GM11168 (cell line): ENCODE measurements around the gene CCDC137.
"Not testable (repeated sequence)": the region's sequence is repeated elsewhere in the genome, so short reads cannot be mapped to it uniquely, and the experiment has no call there.

Source experiments
- in situ Hi-C: fragments of 300-500 bp; cut with MboI; formaldehyde crosslinking; loops from one replicate; pipeline ENCODE4 v1.12.0; 2022; ENCODE audit warnings: low sequenced_read_pairs; ENCODE audit not compliant: unreplicated experiment

CCDC137 gene

DNA sequence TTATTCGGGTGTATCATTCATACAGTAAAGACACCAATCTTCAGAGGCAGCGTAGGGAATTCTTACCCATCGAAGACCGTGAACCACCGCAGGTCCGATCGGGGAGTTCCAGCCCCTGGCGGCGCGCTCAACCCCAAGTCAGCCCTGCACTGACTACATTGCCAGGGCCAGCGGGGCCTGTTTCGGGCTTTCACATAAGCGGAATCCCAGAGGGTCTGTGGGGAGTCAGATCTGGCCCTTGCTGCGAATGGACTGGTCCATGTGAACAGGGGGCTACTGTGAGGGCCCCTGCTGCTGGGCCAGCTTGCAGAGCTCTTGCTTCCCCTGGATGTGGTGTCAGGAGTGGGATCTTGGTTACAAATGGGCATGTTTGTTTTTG lies 17.8 kb upstream of the CCDC137 start:
- in situ Hi-C loops: no loop called here

- in situ Hi-C loops: no loop called here
Measured at GRCh38 chr17:81650951-81651350, 15.6 kb upstream of the CCDC137 start.

DNA sequence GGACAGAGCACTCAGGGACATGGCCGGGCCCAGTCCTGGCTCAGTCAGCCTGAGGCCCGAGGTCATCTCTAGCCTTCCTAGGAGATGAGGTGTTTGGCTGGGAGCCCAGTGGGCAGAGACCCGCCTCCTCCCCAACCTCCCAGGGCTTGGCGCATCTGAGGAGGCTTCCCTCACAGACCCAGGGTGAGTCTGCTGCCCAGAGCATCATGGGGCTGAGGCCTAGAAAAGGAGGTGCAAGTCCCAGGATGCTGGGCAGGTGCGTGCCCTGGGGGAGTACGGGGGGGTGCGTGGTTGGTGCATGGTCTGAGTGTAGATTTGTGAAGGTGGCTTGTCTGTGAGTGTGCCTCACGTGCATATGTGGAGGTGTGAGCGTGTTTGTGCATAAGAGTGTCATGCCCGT lies 14.8 kb upstream of the CCDC137 start:
- in situ Hi-C loops: no loop called here

- in situ Hi-C loops: no loop called here
Measured at GRCh38 chr17:81652906-81653771, 13.4 kb upstream of the CCDC137 start.

GRCh38 chr17:81655378-81656117 lies 11.0 kb upstream of the CCDC137 start:
- in situ Hi-C loops: no loop called here

- in situ Hi-C loops: no loop called here
Measured at GRCh38 chr17:81656118-81656743, 10.3 kb upstream of the CCDC137 start, which contains the start of gene PDE6G. PDE6G (minus strand) TSS chr17:81656542; CDS start chr17:81653305, 3,237 bp downstream.

DNA sequence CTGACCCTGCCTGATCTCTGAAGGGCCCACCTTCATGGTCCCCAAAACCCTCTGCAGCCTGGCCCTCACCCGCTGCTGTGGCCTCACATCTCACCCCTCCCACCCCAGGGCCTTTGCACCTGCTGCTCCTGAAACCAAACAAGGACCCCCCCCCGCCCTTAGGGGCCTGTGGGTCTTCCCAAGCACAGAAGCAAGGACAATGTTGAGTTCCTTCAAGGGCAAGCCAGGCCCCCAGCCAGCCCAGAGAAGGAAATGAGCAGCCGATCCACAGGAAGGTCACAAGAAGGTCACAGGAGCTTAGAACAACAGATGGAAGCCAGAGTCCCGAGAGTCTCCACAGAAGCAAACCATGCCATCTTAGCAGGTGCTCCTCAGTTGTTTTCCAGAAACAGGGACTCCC lies 9.7 kb upstream of the CCDC137 start:
- in situ Hi-C loops: no loop called here

GRCh38 chr17:81659038-81659437 lies 7.5 kb upstream of the CCDC137 start:
- in situ Hi-C loops: no loop called here

- in situ Hi-C loops: no loop called here
Measured at GRCh38 chr17:81660441-81660840, 6.1 kb upstream of the CCDC137 start.

GRCh38 chr17:81662002-81662401 lies 4.5 kb upstream of the CCDC137 start:
- in situ Hi-C loops: no loop called here

GRCh38 chr17:81664051-81664470 lies 2.5 kb upstream of the CCDC137 start:
- in situ Hi-C loops: no loop called here

DNA sequence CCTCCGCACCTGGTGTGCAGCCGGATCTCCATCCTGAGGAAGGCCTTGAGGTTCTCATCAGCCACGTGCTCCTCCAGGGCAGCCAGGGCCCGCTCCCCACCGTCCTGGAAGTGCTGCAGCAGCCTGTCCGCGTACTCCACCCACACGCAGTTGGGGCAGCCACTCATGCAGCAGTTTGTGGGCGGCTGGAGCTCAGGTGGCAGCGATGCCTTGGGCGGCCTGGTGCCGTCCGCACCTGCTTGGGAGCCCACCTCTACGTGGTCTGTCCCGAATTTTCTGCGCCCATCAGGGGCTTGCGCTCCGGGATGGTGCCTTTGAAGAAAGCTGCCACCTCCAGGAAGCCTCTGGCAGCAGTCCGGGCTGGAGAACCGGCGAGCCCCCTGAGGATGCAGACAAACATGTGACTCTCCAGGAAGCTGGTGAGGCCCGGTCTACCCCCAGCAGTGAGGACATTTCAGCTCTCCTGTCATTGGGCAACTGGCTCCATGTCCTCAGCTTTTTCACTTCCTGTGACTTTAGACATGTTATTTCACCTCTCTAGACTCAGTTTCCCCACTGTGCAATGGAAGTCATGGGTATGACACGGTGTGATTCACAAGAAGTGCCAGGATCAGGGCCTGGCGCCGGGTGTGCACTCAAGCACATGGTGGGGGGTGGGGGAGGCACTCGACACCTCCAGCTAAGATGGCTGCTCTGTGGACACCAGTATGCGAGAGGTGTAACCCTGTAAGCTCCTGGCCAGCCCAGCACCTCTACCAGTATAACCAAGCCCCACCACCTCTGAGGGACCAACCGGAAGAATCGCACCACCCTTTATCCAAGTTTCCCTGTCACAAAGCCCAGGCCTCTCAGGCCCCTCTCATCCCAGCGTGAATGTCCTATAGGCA lies 1.1 kb upstream of the CCDC137 start:
- in situ Hi-C loops: no loop called here

DNA sequence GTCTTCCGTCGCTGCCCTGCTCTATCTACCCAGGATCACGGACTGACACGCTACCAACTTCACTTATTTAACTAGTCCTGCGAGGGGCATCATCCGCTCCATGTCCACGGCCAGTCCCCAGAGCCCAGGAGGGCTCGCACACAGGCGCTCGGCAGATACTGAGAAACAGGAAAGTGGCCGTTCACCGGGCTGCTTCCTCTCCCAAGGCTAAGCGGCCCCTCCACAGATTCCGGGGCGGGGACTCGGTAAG lies 520 bp upstream of the CCDC137 start:
- in situ Hi-C loops: no loop called here

GRCh38 chr17:81667754-81668153 lies 1.2 kb downstream of the CCDC137 start:
- in situ Hi-C loops: no loop called here

DNA sequence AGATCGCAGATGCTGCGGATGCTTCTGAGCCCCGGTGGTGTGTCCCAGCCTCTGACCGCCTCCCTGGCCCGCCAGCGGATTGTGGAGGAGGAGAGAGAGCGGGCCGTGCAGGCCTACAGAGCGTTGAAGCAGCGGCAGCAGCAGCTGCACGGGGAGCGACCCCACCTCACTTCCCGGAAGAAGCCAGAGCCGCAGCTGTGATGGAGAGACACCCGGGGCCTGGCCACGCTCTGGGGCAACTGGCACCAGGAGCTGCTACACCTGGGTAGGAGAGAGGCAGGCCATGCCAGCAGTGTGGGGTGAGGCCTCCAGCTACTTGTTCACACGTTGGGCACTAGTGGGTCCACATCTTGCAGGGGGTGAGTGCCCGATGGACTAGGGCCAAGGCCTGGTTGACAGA lies 6.0 kb downstream of the CCDC137 start:
- in situ Hi-C loops: no loop called here

DNA sequence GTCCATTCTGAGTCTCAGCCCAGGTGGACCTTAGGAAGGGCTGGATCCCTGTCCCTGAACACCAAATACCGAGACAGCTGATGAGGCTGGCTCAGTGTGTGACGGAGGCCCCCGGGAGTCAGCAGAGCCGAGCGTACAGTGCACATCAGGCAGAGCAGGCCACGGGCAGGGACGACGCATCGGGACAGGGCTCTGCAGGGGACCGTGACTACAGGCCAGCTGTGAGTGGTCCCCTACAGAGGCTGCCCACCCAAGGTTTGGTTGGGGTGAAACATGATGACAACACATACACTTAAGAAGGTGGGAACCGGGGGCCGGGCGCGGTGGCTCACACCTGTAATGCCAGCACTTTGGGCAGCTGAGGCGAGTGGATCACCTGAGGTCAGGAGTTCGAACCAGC lies 6.4 kb downstream of the CCDC137 start:
- in situ Hi-C loops: no loop called here

DNA sequence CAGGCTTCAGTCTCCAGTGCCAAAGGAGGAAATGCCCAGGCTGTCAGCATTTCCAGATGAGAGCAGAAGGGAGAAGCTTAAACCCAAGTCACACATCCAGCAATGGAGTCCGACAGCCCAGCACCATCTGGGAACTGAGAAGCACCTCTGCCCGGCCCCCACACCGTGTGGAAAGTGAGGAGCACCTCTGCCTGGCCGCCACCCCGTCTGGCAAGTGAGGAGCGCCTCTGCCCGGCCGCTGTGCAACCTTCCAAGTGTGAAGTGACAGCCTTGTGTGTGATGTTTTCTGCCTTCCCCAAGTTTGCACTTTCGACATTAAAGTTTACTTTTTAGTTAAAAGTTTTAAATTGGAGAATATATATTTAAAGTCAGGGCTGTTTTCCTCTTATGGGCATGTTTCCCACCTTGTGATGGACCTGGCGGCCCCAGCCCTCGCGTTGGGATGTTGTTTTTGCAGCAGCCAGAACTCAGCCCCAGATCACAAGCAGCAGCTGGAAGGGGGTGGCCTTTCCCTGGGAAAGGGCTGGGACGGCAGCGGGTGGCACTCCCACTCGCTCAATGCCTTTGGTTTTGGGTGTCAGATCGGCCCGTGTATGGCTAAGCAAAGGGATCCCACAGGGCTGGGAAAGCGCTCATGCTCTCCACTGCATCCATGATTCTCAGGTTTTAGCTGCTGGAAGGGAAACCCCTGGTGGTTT lies 7.2 kb downstream of the CCDC137 start:
- in situ Hi-C loops: no loop called here

DNA sequence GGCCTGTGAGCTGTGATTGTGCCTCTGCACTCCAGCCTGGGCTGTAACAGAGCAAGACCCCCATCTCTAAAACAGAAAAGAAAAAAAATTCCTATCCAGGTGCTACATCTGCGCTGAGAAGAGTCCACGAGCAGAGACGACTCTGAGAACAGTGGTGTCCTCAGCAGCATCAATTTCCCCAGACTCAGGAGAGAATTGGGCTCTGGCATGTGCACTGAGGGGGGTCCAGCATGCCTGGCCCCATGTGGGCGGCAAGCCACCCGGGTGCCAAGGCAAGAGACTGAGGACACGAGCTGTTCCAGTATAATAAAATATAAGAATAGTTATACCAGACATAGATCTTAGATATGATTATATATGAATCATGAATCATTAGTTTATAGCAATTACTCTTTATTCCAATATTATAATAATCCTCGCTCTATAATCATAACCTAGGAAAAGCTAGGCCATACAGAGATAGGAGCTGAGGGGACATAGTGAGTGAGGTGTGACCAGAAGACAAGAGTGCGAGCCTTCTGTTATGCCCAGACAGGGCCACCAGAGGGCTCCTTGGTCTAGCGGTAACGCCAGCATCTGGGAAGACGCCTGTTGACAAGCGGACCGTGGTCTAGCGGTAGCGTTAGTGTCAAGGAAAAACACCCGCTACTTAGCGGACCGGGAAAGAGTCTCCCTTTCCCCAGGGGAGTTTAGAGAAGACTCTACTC lies 9.1 kb downstream of the CCDC137 start:
- in situ Hi-C loops: not testable (repeated sequence)

DNA sequence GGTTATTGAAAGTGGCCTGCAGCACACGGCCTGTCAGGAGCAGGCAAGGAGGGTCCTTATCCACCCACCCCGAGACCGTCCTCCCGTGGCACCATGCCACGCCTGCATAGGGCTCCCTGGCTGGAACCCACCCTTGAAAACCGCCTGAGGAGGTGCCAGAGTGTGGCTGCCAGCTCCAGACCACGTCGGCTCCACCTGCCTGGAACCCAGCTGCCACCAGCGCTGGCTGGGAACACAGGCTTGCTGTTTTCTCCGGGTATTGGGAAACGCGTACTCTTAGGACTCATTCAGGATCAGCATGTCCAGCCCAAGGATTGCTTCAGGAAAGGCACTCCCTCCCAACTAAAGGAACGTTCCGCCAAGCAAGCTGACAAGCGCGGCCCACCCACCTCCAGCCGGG lies 10.4 kb downstream of the CCDC137 start:
- in situ Hi-C loops: no loop called here
